Stimulated activated CD4-positive, alpha-beta T cell treated with anti-CD3 and anti-CD28 coated beads, TNF-alpha, amount 100 ng/mL, for 1 hour (primary cell): ENCODE results near the gene TLE4.

Source experiments
- DNase-seq, 3 donors: peaks; one replicate each; pipeline ENCODE4 v3.0.0-alpha.2; 2020; ENCODE audit warnings: low read depth in 3 of 3, low spot score in 1 of 3

Gene TLE4

GRCh38 chr9:79765466-79765865 is 193.7 kb downstream of the TLE4 start:
- no peak for DNase-seq

DNA sequence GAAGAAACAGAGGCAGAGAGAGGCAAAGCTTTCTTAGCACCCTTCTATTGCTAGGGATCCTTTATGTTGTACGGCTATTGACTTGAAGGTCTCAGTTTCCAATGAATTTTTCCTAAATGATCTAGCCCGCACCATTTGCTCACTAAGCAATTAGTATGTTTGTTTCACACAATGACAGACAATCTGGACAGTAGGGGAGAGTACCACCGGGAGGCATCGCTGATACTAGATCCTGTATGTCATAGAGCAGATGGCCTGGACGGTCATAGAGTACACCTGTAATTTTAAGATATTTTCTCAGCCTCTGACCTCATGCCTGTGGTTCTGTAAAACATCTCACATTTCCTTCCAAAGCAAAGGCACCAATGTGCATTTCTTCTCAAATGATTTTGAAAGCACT is 194.3 kb downstream of the TLE4 start:
- no peak for DNase-seq

DNA sequence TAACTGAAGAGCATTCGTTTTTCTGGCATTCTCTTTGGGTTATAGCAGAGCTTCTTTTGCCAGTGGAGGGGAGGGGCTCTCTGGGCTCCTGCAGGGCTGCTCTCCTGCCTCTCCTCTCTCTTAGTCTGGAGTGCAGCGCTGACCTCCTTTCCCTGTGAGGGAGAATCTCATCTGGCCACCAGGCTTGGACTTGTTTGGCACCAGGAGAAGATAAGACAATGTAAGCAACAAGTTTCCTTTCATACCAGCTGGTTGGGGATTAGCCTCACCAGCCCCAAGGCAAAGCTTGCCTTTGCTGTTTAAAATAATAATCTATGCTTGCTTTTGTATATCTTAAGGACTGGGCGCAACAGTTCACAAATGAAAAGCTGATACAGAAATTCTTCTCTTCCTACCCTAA is 196.4 kb downstream of the TLE4 start:
- DNase-seq, result no peak

- no peak for DNase-seq
Observed at GRCh38 chr9:79769476-79770275, 197.9 kb downstream of the TLE4 start.

DNA sequence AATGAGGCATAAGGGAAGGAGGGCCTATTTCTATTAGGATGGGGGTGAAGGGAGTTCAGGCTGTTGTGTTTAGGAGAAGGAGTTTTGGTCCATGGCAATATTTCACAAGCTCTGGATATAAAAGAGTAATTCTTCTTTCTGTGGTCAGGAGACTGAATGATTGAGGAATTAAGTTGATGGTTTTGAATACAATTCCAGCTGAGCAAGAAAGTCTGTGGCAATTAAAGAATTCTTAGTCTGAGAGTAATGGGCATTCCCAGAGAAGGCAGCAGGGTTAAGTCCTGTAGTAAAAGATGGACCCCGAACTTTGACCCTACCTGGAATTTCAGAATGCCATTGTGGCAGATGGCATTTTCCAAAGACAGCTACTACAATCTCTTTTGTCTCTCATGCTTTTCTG is 202.6 kb downstream of the TLE4 start:
- DNase-seq, result no peak
